NOMO-1 (cell line): Measurements from ENCODE around the gene ANKRD1.
"Not testable (repeated sequence)": the region's sequence is repeated elsewhere in the genome, so short reads cannot be mapped to it uniquely, and the experiment has no call there.

Experiments
- DNase-seq, 2 experiments: peaks; one replicate each; lab custom pipeline; 2025; ENCODE audit not compliant: unreplicated experiment in 2 of 2; lab: John Stamatoyannopoulos, UW

Gene ANKRD1

GRCh38 chr10:90920986-90921666 is at the start of gene ANKRD1:
ANKRD1 (minus strand) TSS chr10:90921087; CDS start chr10:90921027, 60 bp downstream.
- DNase-seq, result no peak

- DNase-seq, result no peak
These were observed 49.2 kb upstream of the ANKRD1 start for GRCh38 chr10:90969947-90970673.

GRCh38 chr10:90969121-90969534 is 48.2 kb upstream of the ANKRD1 start:
- no peak for DNase-seq

- DNase-seq, result no peak
These were observed 47.6 kb upstream of the ANKRD1 start for GRCh38 chr10:90968328-90969081.

- DNase-seq, result no peak
These were observed 47.0 kb upstream of the ANKRD1 start for GRCh38 chr10:90967865-90968264.

- no peak for DNase-seq
These were observed 45.3 kb upstream of the ANKRD1 start for GRCh38 chr10:90966146-90966545.

GRCh38 chr10:90965720-90966119 is 44.8 kb upstream of the ANKRD1 start:
- DNase-seq, result no peak

- no peak for DNase-seq
These were observed 44.0 kb upstream of the ANKRD1 start for GRCh38 chr10:90964781-90965465.

- DNase-seq, result no peak
These were observed 42.4 kb upstream of the ANKRD1 start for GRCh38 chr10:90963331-90963730.

- DNase-seq, result no peak
These were observed 39.5 kb upstream of the ANKRD1 start for GRCh38 chr10:90960355-90960814.

GRCh38 chr10:90959826-90960225 is 38.9 kb upstream of the ANKRD1 start:
- no peak for DNase-seq

GRCh38 chr10:90958781-90959180 is 37.9 kb upstream of the ANKRD1 start:
- no peak for DNase-seq

GRCh38 chr10:90947030-90947960 is 26.4 kb upstream of the ANKRD1 start:
- no peak for DNase-seq

- DNase-seq, result no peak
These were observed 24.7 kb upstream of the ANKRD1 start for GRCh38 chr10:90945491-90946070.

- DNase-seq, result no peak
These were observed 23.9 kb upstream of the ANKRD1 start for GRCh38 chr10:90944749-90945148.

GRCh38 chr10:90942980-90943379 is 22.1 kb upstream of the ANKRD1 start:
- not testable (repeated sequence) for DNase-seq

GRCh38 chr10:90939648-90940047 is 18.8 kb upstream of the ANKRD1 start:
- DNase-seq, result no peak

GRCh38 chr10:90939116-90939515 is 18.2 kb upstream of the ANKRD1 start:
- no peak for DNase-seq

GRCh38 chr10:90937645-90938258 is 16.9 kb upstream of the ANKRD1 start:
- DNase-seq, result no peak
